GM18858 (cell line): ENCODE measurements around the gene PCSK5.
A peak's percentile ranks its signal among the peaks of the same experiment; 100 is the strongest.

Source experiments
- ATAC-seq: cut with Tn5 transposase; IDR thresholded peaks from one replicate; pipeline ENCODE4 v1.9.1; 2021; ENCODE audit not compliant: unreplicated experiment

Gene PCSK5

DNA sequence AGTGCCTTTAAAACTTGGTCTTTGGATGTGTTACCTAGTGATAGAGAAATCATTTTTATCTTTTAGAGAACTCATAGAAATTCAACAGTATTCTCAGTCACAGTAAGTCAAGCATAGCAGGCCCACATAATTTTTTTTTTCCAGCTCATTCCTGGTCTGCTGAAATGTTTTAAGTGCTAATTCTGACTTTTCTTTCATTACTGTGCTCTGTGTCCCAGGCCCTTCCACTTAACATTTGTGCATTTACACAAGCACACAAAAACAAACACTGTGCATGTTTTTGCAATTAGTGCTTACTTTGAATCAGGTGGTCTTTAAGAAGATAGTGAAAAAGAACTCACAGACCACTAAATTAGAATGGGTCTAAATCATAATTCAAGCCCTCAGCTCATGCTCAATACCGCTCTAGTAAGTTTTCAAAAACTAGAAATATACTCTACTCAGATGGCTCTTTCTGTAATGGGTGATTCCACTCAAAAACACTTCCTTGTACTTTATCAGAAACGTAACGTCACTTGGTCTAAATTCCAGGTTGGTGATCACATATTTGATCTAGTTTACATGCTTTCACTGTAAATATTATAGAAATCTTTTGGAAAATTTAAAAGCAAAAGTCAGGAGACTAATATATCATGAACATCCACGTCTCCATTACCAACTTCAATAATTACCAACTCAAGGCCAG lies 107.8 kb downstream of the PCSK5 start:
- no peak for ATAC-seq

- no peak for ATAC-seq
Observed at GRCh38 chr9:76001459-76001858, 111.0 kb downstream of the PCSK5 start.

- ATAC-seq: no peak
Observed at GRCh38 chr9:76003041-76003440, 112.6 kb downstream of the PCSK5 start.

- ATAC-seq: peak; percentile 75
Observed at GRCh38 chr9:76004526-76004925, 114.1 kb downstream of the PCSK5 start.

DNA sequence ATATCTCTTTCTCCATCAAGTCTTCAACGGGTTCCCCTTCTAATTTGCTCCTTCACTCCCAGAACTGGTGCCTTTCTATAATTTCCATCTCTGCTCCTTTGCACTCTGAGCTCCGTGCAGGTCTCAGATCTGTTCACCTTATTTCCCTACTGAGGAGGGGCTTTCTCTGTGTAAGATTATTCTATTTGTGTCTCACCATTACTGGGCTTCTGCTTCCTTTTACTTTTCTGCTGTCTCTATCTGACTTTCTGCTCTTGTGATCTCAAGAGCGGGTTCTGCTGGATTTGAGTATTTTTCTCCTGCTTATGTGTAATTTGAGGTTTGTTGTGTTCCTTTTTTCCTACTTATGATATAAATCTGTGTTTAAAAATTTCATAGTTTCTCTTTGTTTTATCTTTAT lies 117.5 kb downstream of the PCSK5 start:
- ATAC-seq: no peak

GRCh38 chr9:76013809-76014208 lies 123.3 kb downstream of the PCSK5 start:
- ATAC-seq: no peak

- no peak for ATAC-seq
Observed at GRCh38 chr9:76018235-76018634, 127.8 kb downstream of the PCSK5 start.

GRCh38 chr9:76018761-76019160 lies 128.3 kb downstream of the PCSK5 start:
- ATAC-seq: no peak

- no peak for ATAC-seq
Observed at GRCh38 chr9:76020652-76021051, 130.2 kb downstream of the PCSK5 start.

DNA sequence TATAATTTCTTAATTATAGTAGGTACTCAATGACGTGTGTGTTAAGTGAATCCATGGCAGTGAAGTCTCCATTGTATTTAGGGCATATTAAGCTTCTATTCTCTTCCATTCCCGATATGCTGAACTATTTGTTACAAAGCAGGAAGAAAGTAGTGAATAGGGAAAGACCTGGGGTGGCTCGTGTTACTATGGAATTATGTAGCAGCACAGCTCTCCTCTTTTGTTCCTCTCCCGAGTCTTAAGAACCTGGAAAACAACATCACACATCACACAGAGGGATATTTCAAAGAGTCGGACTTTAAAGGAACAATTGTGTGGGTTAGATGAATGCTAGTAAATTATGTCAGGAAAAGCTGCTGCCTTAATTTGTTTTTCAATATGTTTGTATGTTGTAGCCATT lies 131.8 kb downstream of the PCSK5 start:
- ATAC-seq: no peak

- ATAC-seq: no peak
Observed at GRCh38 chr9:76023715-76024195, 133.3 kb downstream of the PCSK5 start.

- ATAC-seq: no peak
Observed at GRCh38 chr9:76025286-76025685, 134.8 kb downstream of the PCSK5 start.

- ATAC-seq: no peak
Observed at GRCh38 chr9:76026796-76027195, 136.3 kb downstream of the PCSK5 start.

DNA sequence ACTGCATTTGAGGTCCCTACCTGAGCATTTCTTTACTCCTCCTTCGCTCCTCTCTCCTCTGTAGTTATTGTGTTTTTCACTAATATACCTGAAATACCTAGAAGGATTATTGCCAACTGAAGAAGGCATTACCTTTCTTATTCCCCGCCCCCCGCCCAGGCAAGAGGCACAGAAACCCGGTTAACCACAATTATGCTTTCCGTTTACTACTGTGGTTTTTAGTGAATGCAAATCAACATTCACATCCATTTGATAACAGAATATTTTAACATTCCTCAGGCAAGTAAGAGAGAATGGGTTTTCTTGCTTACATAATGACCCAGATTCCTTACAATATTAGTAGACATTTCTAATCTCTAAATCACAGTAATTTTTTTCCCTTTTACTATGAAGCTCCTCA lies 136.9 kb downstream of the PCSK5 start:
- ATAC-seq: no peak

GRCh38 chr9:76027861-76028260 lies 137.4 kb downstream of the PCSK5 start:
- ATAC-seq: no peak

- no peak for ATAC-seq
Observed at GRCh38 chr9:76032038-76032796, 141.7 kb downstream of the PCSK5 start.

- ATAC-seq: no peak
Observed at GRCh38 chr9:76032797-76033373, 142.4 kb downstream of the PCSK5 start.

- ATAC-seq: no peak
Observed at GRCh38 chr9:76034049-76034448, 143.6 kb downstream of the PCSK5 start.

GRCh38 chr9:76036762-76037161 lies 146.3 kb downstream of the PCSK5 start:
- no peak for ATAC-seq

DNA sequence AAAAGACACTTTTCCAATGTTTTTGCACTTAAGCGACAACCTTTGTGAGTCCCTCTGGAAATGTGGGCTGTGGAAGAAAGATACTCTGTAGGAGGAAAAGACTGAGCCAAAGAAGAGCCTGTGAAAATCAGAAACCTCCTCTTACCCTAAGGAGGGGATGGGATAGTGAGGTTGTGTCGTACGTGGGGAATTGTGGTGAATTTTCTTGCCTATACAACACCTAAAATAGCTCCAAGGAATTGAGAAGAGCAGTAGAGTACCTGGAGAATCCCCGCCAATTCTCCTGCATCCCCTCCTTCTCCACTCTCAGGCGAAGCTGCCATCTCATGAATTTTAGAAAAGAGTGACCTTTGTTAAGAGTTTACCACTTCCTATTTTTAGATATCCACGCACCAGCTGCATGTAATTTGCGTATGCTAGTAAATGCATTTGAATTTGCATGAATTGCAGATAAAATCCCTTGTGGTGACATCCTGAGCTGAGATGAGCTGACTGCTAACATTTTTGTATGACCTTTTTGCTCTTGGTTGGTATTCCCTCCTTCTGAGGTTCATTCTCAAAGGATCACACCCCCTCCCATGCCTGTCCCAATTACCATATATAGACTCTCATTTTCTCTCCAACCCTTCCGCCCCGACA lies 147.2 kb downstream of the PCSK5 start:
- no peak for ATAC-seq

GRCh38 chr9:76038431-76038830 lies 148.0 kb downstream of the PCSK5 start:
- no peak for ATAC-seq
